ENCODE measurements around the gene KLHDC7A.

DNA sequence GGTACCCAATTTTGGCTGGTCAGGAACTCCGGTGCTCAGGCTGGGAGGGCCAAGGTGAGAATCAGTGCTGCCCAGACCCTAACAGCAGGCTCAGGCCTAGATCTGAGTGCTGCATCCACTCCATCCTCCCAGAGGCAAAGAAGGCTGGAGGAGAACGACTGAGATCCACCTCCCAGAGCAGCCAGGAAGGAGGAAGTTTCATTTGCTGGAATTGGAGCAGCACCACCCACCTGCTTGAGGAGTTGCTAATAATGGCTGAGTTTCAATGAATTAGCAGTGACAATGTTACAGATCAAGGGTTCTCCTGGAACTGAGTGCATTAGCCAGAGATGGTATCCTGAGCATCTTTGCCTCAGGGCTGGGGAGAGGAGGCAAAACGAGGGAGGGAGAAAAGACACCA, 46.7 kb upstream of the KLHDC7A start:
- TF ChIP-seq, protein P1, sequence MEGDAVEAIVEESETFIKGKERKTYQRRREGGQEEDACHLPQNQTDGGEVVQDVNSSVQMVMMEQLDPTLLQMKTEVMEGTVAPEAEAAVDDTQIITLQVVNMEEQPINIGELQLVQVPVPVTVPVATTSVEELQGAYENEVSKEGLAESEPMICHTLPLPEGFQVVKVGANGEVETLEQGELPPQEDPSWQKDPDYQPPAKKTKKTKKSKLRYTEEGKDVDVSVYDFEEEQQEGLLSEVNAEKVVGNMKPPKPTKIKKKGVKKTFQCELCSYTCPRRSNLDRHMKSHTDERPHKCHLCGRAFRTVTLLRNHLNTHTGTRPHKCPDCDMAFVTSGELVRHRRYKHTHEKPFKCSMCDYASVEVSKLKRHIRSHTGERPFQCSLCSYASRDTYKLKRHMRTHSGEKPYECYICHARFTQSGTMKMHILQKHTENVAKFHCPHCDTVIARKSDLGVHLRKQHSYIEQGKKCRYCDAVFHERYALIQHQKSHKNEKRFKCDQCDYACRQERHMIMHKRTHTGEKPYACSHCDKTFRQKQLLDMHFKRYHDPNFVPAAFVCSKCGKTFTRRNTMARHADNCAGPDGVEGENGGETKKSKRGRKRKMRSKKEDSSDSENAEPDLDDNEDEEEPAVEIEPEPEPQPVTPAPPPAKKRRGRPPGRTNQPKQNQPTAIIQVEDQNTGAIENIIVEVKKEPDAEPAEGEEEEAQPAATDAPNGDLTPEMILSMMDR (IDR thresholded peaks at IDR 0.05; ENCODE audit: insufficient read depth, low read length, poor library complexity, severe bottlenecking): no peak
- no peak for TF ChIP-seq EZH2phosphoT487 (conservative IDR thresholded peaks at IDR 0.05; ENCODE audit: low read length)
